Body of pancreas (tissue), 4 donors: ENCODE results near the gene KLHL36. TPM values are rescaled to one million over a fixed set of nuclear protein-coding genes. Genes with fewer than 3 reads are reported as not detected.

Experiments used
- ATAC-seq: fragments of 150-250 bp; one replicate; pipeline ENCODE4 v1.9.1; 2016
- DNase-seq, 4 donors: peaks; one replicate each; pipeline ENCODE4 v3.0.0-alpha.2; 2019
- H3K27ac ChIP-seq, 4 donors: fragments of 200-600 bp; sonication (generic); 1 replicate in 3 of 4; 2 replicates in 1 of 4; pipeline versions ENCODE4 v1.5.1 to v1.6.1; 2016 to 2019; ENCODE audit warnings: mild to moderate bottlenecking in 1 of 4, mixed read lengths in 1 of 4, moderate library complexity in 1 of 4
- H3K27me3 ChIP-seq, 2 donors: fragments of 200-600 bp; sonication (generic); one replicate each; pipeline ENCODE4 v1.6.0; 2016; ENCODE audit warnings: mild to moderate bottlenecking in 1 of 2
- H3K36me3 ChIP-seq, 2 donors: fragments of 200-600 bp; sonication (generic); replicated peaks in 1 of 2; 2 replicates each; pipeline ENCODE4 v1.5.1; 2016; ENCODE audit warnings: low read depth in 2 of 2; ENCODE audit not compliant: insufficient read depth in 1 of 2
- H3K4me1 ChIP-seq: fragments of 200-600 bp; sonication (generic); one replicate; pipeline ENCODE4 v1.6.0; 2016
- H3K4me3 ChIP-seq, 2 donors: fragments of 200-600 bp; sonication (generic); 1 replicate in 1 of 2; 2 replicates in 1 of 2; pipeline ENCODE4 v1.5.1; 2016 to 2019
- H3K9me3 ChIP-seq, 3 donors: fragments of 200-600 bp; sonication (generic); 1 replicate in 2 of 3; 2 replicates in 1 of 3; pipeline ENCODE4 v1.5.1; 2016
- POLR2A ChIP-seq, 3 donors: fragments of 450-650 bp; IDR thresholded peaks; one replicate each; pipeline ENCODE4 v1.6.1; 2016; ENCODE audit warnings: antibody characterized with exemption in 3 of 3, mild to moderate bottlenecking in 2 of 3
- WGBS, 2 donors: methylation state at CpG; one replicate each; pipeline ENCODE4 v1.1.5; 2017; 5-methylcytosine and 5-hydroxymethylcytosine counted together
- intact Hi-C: fragments of 100-400 bp; cut with DNase I; formaldehyde crosslinking; loops from one replicate; pipeline ENCODE4 v1.15.1; 2023
- total RNA-seq, 2 donors: library from RNA; depleted of rRNA; stranded (reverse); fragments of >200 nt; gene quantifications; one replicate each; pipeline ENCODE4 v1.1.0, GENCODE V29; 2016
- TF ChIP-seq, protein P1 (sequence below), 7 experiments: fragments of 450-650 bp in 4 of 7; fragments of 200-600 bp in 3 of 7; sonication (generic) in 3 of 7; IDR thresholded peaks; one replicate each; pipeline ENCODE4 v1.5.1; 2016 to 2019; ENCODE audit warnings: antibody characterized with exemption in 7 of 7

KLHL36 gene
- total RNA-seq, 2 donors from 2014 or later = 39.7 to 50.8 TPM

DNA sequence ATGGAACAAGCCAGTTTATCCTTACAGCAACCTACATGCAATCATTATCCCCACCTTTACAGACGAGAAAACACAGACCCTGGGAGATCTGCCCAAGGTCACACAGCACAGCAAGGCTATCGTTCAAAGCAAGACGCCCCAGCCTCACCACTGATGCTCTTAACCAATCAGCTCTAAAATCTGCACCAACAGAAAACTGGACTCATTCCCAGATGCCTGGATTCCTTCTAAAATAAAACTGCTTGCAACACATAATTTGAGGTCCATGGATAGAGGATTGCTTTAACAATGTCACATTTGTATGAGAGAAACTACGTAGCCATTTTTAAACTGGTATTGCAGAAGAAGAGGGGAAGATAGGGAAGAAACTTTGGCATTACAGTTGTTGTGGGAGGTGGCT, 37.3 kb upstream of the KLHL36 start:
- intact Hi-C loops = no loop called here
- H3K27me3 ChIP-seq = no peaks in the 10 kb centered on the region
- ATAC-seq (peak; percentile 43), DNase-seq (no peak)
- no peak overlapping the region for H3K4me3 ChIP-seq
- no peak overlapping the region for H3K27ac ChIP-seq
- TF ChIP-seq, protein P1, sequence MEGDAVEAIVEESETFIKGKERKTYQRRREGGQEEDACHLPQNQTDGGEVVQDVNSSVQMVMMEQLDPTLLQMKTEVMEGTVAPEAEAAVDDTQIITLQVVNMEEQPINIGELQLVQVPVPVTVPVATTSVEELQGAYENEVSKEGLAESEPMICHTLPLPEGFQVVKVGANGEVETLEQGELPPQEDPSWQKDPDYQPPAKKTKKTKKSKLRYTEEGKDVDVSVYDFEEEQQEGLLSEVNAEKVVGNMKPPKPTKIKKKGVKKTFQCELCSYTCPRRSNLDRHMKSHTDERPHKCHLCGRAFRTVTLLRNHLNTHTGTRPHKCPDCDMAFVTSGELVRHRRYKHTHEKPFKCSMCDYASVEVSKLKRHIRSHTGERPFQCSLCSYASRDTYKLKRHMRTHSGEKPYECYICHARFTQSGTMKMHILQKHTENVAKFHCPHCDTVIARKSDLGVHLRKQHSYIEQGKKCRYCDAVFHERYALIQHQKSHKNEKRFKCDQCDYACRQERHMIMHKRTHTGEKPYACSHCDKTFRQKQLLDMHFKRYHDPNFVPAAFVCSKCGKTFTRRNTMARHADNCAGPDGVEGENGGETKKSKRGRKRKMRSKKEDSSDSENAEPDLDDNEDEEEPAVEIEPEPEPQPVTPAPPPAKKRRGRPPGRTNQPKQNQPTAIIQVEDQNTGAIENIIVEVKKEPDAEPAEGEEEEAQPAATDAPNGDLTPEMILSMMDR (IDR thresholded peaks at IDR 0.05) = no peak
- TF ChIP-seq POLR2A (IDR thresholded peaks at IDR 0.05) = no peak
- H3K36me3 ChIP-seq = no peaks in the 10 kb centered on the region
- no peaks in the 10 kb centered on the region for H3K4me1 ChIP-seq
- WGBS, 2 donors = 17 to 25% methylated on average over 4 of the region's 4 CpGs
- H3K9me3 ChIP-seq = no peaks in the 10 kb centered on the region

DNA sequence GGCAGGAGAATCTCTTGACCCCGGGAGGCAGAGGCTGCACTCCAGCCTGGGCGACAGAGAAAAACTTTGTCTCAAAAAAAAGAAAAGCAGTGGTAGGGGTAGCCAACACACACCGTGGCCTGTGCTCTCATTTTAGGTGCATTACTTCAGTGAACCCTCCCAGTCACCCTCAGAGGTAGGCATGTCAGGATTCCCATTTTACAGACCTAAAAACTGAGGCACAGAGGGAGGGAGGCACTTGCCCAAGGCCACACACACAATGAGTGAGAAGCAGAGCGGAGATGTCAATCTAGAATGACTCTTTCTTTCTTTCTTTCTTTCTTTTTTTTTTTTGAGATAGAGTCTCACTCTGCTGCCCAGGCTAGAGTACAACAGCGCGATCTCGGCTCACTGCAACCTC, 35.6 kb upstream of the KLHL36 start:
- H3K4me3 ChIP-seq = no peak overlapping the region
- 96 to 98% methylated on average over 7 of the region's 7 CpGs for WGBS, 2 donors
- peaks cover 10% of the 10 kb centered on the region for H3K4me1 ChIP-seq

DNA sequence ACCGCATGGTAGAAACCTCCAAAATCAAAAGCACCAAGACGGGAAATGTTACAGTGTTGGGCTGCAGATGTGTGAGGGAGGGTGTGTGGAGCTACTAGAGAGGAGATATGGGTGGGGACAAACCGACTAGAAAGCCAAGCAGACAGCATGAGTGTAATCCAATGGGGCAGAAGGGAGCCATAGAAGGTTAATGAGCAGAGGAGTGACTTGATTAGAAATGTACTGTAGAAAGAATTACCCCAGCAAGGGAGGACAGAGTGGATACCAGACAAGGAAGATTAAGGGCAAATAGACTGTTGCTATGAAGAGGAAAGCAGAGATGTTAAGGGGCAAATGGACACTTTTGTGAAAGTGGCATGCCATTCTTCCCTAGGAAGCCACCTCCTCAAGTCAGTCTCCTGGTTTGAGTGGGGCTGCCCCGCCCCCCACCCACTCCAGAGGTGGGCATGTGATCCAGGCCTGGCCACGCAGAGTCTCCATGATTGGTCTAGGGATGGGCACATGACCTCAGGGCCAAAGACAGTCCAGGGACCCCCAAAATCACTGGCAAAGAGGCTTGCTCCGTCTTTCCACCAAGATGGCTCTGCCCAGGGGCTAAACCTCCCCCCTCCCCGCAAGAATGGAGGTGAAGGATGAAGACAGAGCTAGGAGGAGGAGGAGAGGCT, 34.8 kb upstream of the KLHL36 start:
- Histone ChIP-seq H3K27ac (no peak overlapping the region), H3K4me1 (peaks cover 12% of the 10 kb centered on the region), H3K36me3 (no peaks in the 10 kb centered on the region), H3K4me3 (no peak overlapping the region), H3K27me3 (no peaks in the 10 kb centered on the region), H3K9me3 (no peaks in the 10 kb centered on the region)
- ATAC-seq = no peak
- 78 to 80% methylated on average over 5 to 7 of the region's 7 CpGs for WGBS, 2 donors
- intact Hi-C loops = no loop called here
- DNase-seq = no peak
- no peak for TF ChIP-seq POLR2A (IDR thresholded peaks at IDR 0.05)
- TF ChIP-seq, protein P1 (IDR thresholded peaks at IDR 0.05) = no peak

More for the DNA sequence above, 35.6 kb upstream of the KLHL36 start:
- Histone ChIP-seq H3K27ac (no peak overlapping the region), H3K27me3 (no peaks in the 10 kb centered on the region), H3K9me3 (no peaks in the 10 kb centered on the region), H3K36me3 (no peaks in the 10 kb centered on the region)
- TF ChIP-seq, protein P1 (IDR thresholded peaks at IDR 0.05) = no peak
- TF ChIP-seq POLR2A (IDR thresholded peaks at IDR 0.05) = no peak
- DNase-seq (no peak), ATAC-seq (no peak)
- intact Hi-C loops = no loop called here

DNA sequence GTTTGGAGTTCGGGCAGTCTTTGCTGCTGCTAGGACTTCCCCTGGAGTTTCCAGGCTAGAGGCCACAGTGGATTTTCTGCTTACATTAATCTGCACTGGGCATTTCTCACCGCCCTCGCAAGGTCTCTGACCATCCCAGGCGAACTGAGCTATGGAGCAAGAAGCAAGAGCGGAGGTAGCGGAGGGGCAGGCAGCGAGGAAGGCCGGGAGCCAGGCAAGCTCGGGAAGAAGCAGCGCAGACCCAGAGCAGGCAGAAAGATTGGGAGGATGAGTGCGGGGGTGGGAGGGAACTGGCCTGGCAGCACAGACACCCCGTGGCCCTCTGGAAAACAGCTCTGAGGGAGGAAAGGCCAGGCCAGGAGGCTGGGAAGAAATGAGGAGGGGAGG, 34.2 kb upstream of the KLHL36 start:
- Histone ChIP-seq H3K36me3 (no peaks in the 10 kb centered on the region), H3K9me3 (no peaks in the 10 kb centered on the region), H3K4me1 (peaks cover 14% of the 10 kb centered on the region), H3K27ac (no peak overlapping the region), H3K4me3 (no peak overlapping the region), H3K27me3 (no peaks in the 10 kb centered on the region)
- TF ChIP-seq POLR2A (IDR thresholded peaks at IDR 0.05) = no peak
- TF ChIP-seq, protein P1 (IDR thresholded peaks at IDR 0.05) = no peak
- no peak for DNase-seq
- ATAC-seq = no peak
- 84 to 88% methylated on average over 12 of the region's 12 CpGs for WGBS, 2 donors
- intact Hi-C loops = no loop called here

DNA sequence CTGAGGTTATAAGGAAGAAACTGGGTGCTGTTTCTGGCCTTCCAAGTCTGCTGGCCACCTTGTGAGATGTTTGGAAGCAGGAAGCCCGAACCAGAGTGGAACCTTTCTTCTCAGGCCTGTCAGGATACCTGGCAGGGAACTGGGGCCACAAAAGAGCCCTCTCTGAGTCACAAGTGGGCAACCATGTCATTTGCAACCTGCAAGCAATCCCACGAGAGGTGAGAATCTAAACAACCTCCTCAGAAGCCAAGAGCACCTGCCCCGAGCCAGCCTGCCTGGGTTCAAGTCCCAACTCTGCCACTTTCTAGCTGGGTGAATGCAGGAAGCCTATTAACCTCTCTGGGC, 33.7 kb upstream of the KLHL36 start:
- H3K27me3 ChIP-seq = no peaks in the 10 kb centered on the region
- H3K4me1 ChIP-seq = peaks cover 14% of the 10 kb centered on the region
- ATAC-seq (no peak), DNase-seq (no peak)
- intact Hi-C loops = no loop called here
- WGBS, 2 donors = 75 to 100% methylated on average over 2 to 3 of the region's 3 CpGs
- no peak overlapping the region for H3K27ac ChIP-seq
- H3K9me3 ChIP-seq = no peaks in the 10 kb centered on the region
- H3K36me3 ChIP-seq = no peaks in the 10 kb centered on the region
- H3K4me3 ChIP-seq = no peak overlapping the region
- TF ChIP-seq, protein P1 (IDR thresholded peaks at IDR 0.05) = no peak
- no peak for TF ChIP-seq POLR2A (IDR thresholded peaks at IDR 0.05)
